ENCODE measurements around the gene CLEC14A. TPM values are rescaled to one million over a fixed set of nuclear protein-coding genes. Genes with fewer than 3 reads are reported as not detected.

Gene CLEC14A
- total RNA-seq, 1 donor from 2014 or later, result 0.96 TPM

GRCh38 chr14:38210587-38211216, 45.2 kb downstream of the CLEC14A start:
- DNase-seq, result peak; percentile 53
- Mint-ChIP-seq H3K4me1 (ENCODE audit: low read depth, unreplicated experiment) (peaks cover 14% of the 10 kb centered on the region), H3K27me3 (ENCODE audit: unreplicated experiment) (peaks cover 27% of the 10 kb centered on the region), H3K36me3 (ENCODE audit: unreplicated experiment) (peaks cover 9% of the 10 kb centered on the region), H3K27ac (ENCODE audit: unreplicated experiment) (no peak overlapping the region), H3K4me3 (ENCODE audit: unreplicated experiment) (peak overlapping the region; percentile 95), H3K9me3 (ENCODE audit: unreplicated experiment) (peaks cover 7% of the 10 kb centered on the region)
- TF ChIP-seq, protein P1, sequence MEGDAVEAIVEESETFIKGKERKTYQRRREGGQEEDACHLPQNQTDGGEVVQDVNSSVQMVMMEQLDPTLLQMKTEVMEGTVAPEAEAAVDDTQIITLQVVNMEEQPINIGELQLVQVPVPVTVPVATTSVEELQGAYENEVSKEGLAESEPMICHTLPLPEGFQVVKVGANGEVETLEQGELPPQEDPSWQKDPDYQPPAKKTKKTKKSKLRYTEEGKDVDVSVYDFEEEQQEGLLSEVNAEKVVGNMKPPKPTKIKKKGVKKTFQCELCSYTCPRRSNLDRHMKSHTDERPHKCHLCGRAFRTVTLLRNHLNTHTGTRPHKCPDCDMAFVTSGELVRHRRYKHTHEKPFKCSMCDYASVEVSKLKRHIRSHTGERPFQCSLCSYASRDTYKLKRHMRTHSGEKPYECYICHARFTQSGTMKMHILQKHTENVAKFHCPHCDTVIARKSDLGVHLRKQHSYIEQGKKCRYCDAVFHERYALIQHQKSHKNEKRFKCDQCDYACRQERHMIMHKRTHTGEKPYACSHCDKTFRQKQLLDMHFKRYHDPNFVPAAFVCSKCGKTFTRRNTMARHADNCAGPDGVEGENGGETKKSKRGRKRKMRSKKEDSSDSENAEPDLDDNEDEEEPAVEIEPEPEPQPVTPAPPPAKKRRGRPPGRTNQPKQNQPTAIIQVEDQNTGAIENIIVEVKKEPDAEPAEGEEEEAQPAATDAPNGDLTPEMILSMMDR (IDR thresholded peaks at IDR 0.05; ENCODE audit: partially characterized antibody, unreplicated experiment), result no peak

GRCh38 chr14:38209572-38210557, 46.0 kb downstream of the CLEC14A start:
- H3K27me3 Mint-ChIP-seq (ENCODE audit: unreplicated experiment), result peaks cover 27% of the 10 kb centered on the region
- H3K4me3 Mint-ChIP-seq (ENCODE audit: unreplicated experiment), result peak overlapping the region; percentile 95
- peaks cover 9% of the 10 kb centered on the region for H3K36me3 Mint-ChIP-seq (ENCODE audit: unreplicated experiment)
- peaks cover 14% of the 10 kb centered on the region for H3K4me1 Mint-ChIP-seq (ENCODE audit: low read depth, unreplicated experiment)
- TF ChIP-seq, protein P1 (IDR thresholded peaks at IDR 0.05; ENCODE audit: partially characterized antibody, unreplicated experiment), result no peak
- H3K27ac Mint-ChIP-seq (ENCODE audit: unreplicated experiment), result no peak overlapping the region
- DNase-seq, result peak; percentile 22
- H3K9me3 Mint-ChIP-seq (ENCODE audit: unreplicated experiment), result peaks cover 7% of the 10 kb centered on the region

- Mint-ChIP-seq H3K36me3 (ENCODE audit: unreplicated experiment) (peaks cover 9% of the 10 kb centered on the region), H3K4me3 (ENCODE audit: unreplicated experiment) (peak overlapping the region; percentile 95), H3K27me3 (ENCODE audit: unreplicated experiment) (peaks cover 30% of the 10 kb centered on the region), H3K9me3 (ENCODE audit: unreplicated experiment) (peaks cover 11% of the 10 kb centered on the region), H3K4me1 (ENCODE audit: low read depth, unreplicated experiment) (peaks cover 19% of the 10 kb centered on the region), H3K27ac (ENCODE audit: unreplicated experiment) (no peak overlapping the region)
- TF ChIP-seq, protein P1 (IDR thresholded peaks at IDR 0.05; ENCODE audit: partially characterized antibody, unreplicated experiment), result peak; percentile 42
- peak; percentile 78 for DNase-seq
Measured at GRCh38 chr14:38208618-38209562, 47.0 kb downstream of the CLEC14A start.

- peaks cover 11% of the 10 kb centered on the region for H3K9me3 Mint-ChIP-seq (ENCODE audit: unreplicated experiment)
- H3K27ac Mint-ChIP-seq (ENCODE audit: unreplicated experiment), result no peak within 1 kb of the TSS
- DNase-seq, result peak; percentile 32
- H3K36me3 Mint-ChIP-seq (ENCODE audit: unreplicated experiment), result peaks cover 9% of the 10 kb centered on the region
- H3K27me3 Mint-ChIP-seq (ENCODE audit: unreplicated experiment), result peaks cover 30% of the 10 kb centered on the region
- H3K4me1 Mint-ChIP-seq (ENCODE audit: low read depth, unreplicated experiment), result peaks cover 22% of the 10 kb centered on the region
- H3K4me3 Mint-ChIP-seq (ENCODE audit: unreplicated experiment), result peak within 1 kb of the TSS; percentile 95
- TF ChIP-seq, protein P1 (IDR thresholded peaks at IDR 0.05; ENCODE audit: partially characterized antibody, unreplicated experiment), result no peak
Measured at GRCh38 chr14:38207736-38208617, 47.9 kb downstream of the CLEC14A start, which contains the start of gene SSTR1. Gene SSTR1, plus strand, starts transcription at chr14:38207904. Its CDS starts 1,486 bp downstream, at chr14:38209390.

Data from glutamatergic neuron (in vitro differentiated cells).